ENCODE data around the gene ACP2. TPM values are rescaled to one million over a fixed set of nuclear protein-coding genes. Genes with fewer than 3 reads are reported as not detected.
"Not testable (repeated sequence)": the region's sequence is repeated elsewhere in the genome, so short reads cannot be mapped to it uniquely, and the experiment has no call there.

ACP2 gene
- total and polyA plus RNA-seq, 4 donors, result 40.3 to 94.4 (median 79.3) TPM

DNA sequence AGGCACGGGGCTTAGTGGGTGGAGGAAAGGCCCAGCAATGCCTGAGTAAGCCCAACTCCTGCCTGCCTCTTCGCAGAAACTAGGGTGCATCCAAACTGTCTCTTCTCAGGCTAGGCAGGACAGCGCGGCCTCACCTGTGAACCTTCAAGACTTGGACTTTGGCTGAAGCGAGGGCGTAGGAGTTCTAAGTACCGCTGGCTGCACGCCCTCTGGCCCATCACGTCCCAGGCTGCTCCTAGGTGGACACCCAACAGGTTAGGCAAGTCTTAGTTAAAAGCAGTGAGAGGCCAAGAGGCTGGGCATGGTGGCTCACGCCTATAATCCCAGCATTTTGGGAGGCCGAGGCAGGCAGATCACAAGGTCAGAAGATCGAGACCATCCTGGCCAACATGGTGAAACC lies 35.7 kb downstream of the ACP2 start:
- no peak overlapping the region for H3K27ac ChIP-seq (ENCODE audit: low read depth in 1 of 2, low read length in 2 of 2)
- H3K36me3 ChIP-seq (ENCODE audit: control insufficient read depth in 4 of 4, insufficient read depth in 3 of 4, low read depth in 1 of 4, low read length in 3 of 4), result no peaks in the 10 kb centered on the region
- no peaks in the 10 kb centered on the region for H3K27me3 ChIP-seq (ENCODE audit: control insufficient read depth in 4 of 4, insufficient read depth in 4 of 4, low read length in 3 of 4)
- no peaks in the 10 kb centered on the region for H3K9me3 ChIP-seq (ENCODE audit: control insufficient read depth in 4 of 4, low read length in 3 of 4)
- H3K4me3 ChIP-seq (ENCODE audit: low read depth in 1 of 3, low read length in 3 of 3), result no peak overlapping the region
- DNase-seq (ENCODE audit: low spot score), result no peak
- peaks cover 11 to 26% (median 23%) of the 10 kb centered on the region in 4 donors for H3K4me1 ChIP-seq (ENCODE audit: control insufficient read depth in 4 of 4, insufficient read depth in 4 of 4, low read length in 3 of 4)
- no peak for TF ChIP-seq GABPA (IDR thresholded peaks at IDR 0.05 in 1 of 2, conservative IDR thresholded peaks at IDR 0.05 in 1 of 2)
- TF ChIP-seq HNF4G (IDR thresholded peaks at IDR 0.05), result no peak
- TF ChIP-seq REST (IDR thresholded peaks at IDR 0.05), result no peak
- TF ChIP-seq SP1 (IDR thresholded peaks at IDR 0.05), result no peak
- TF ChIP-seq ATF3 (IDR thresholded peaks at IDR 0.05), result no peak
- TF ChIP-seq HNF4A (conservative IDR thresholded peaks at IDR 0.05), result peak; percentile 8 to 58
- peak in 1 of 2 donors; percentile 16 for TF ChIP-seq RXRA (IDR thresholded peaks at IDR 0.05)
- TF ChIP-seq, protein P1, sequence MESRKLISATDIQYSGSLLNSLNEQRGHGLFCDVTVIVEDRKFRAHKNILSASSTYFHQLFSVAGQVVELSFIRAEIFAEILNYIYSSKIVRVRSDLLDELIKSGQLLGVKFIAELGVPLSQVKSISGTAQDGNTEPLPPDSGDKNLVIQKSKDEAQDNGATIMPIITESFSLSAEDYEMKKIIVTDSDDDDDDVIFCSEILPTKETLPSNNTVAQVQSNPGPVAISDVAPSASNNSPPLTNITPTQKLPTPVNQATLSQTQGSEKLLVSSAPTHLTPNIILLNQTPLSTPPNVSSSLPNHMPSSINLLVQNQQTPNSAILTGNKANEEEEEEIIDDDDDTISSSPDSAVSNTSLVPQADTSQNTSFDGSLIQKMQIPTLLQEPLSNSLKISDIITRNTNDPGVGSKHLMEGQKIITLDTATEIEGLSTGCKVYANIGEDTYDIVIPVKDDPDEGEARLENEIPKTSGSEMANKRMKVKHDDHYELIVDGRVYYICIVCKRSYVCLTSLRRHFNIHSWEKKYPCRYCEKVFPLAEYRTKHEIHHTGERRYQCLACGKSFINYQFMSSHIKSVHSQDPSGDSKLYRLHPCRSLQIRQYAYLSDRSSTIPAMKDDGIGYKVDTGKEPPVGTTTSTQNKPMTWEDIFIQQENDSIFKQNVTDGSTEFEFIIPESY (IDR thresholded peaks at IDR 0.05), result no peak
- H3K9ac ChIP-seq (ENCODE audit: low read depth in 1 of 2, low read length in 2 of 2), result no peak overlapping the region
- WGBS, result 70% methylated on average over 12 of the region's 12 CpGs

- Histone ChIP-seq H3K36me3 (ENCODE audit: control insufficient read depth in 4 of 4, insufficient read depth in 3 of 4, low read depth in 1 of 4, low read length in 3 of 4) (no peaks in the 10 kb centered on the region), H3K9me3 (ENCODE audit: control insufficient read depth in 4 of 4, low read length in 3 of 4) (no peaks in the 10 kb centered on the region), H3K9ac (ENCODE audit: low read depth in 1 of 2, low read length in 2 of 2) (no peak overlapping the region), H3K27me3 (ENCODE audit: control insufficient read depth in 4 of 4, insufficient read depth in 4 of 4, low read length in 3 of 4) (no peaks in the 10 kb centered on the region), H3K4me1 (ENCODE audit: control insufficient read depth in 4 of 4, insufficient read depth in 4 of 4, low read length in 3 of 4) (peaks cover 0 to 2% (median 0%) of the 10 kb centered on the region in 4 donors), H3K27ac (ENCODE audit: low read depth in 1 of 2, low read length in 2 of 2) (peak overlapping the region in 1 of 2 donors; percentile 50), H3K4me3 (ENCODE audit: low read depth in 1 of 3, low read length in 3 of 3) (no peak overlapping the region)
- WGBS, result 49% methylated on average over 5 of the region's 5 CpGs
- DNase-seq (ENCODE audit: low spot score), result no peak
- TF ChIP-seq NR2F2 (IDR thresholded peaks at IDR 0.05) (no peak), YY1 (IDR thresholded peaks at IDR 0.05) (peak; percentile 41), MAX (IDR thresholded peaks at IDR 0.05) (peak; percentile 43), ATF3 (IDR thresholded peaks at IDR 0.05) (no peak)
Measured at GRCh38 chr11:47208628-47209027, 40.0 kb downstream of the ACP2 start.

GRCh38 chr11:47208008-47208552 lies 40.5 kb downstream of the ACP2 start:
- not testable (repeated sequence) for H3K9ac ChIP-seq (ENCODE audit: low read depth in 1 of 2, low read length in 2 of 2); H3K36me3 ChIP-seq (ENCODE audit: control insufficient read depth in 4 of 4, insufficient read depth in 3 of 4, low read depth in 1 of 4, low read length in 3 of 4); H3K4me1 ChIP-seq (ENCODE audit: control insufficient read depth in 4 of 4, insufficient read depth in 4 of 4, low read length in 3 of 4); H3K27ac ChIP-seq (ENCODE audit: low read depth in 1 of 2, low read length in 2 of 2); H3K27me3 ChIP-seq (ENCODE audit: control insufficient read depth in 4 of 4, insufficient read depth in 4 of 4, low read length in 3 of 4); DNase-seq (ENCODE audit: low spot score); H3K9me3 ChIP-seq (ENCODE audit: control insufficient read depth in 4 of 4, low read length in 3 of 4); H3K4me3 ChIP-seq (ENCODE audit: low read depth in 1 of 3, low read length in 3 of 3)
- WGBS, result 79% methylated on average over 13 of the region's 13 CpGs
